Activated CD8-positive, alpha-beta memory T cell treated with anti-CD3 and anti-CD28 coated beads for 36 hours (primary cell): Measurements from ENCODE around the gene MSANTD2. TPM values are rescaled to one million over a fixed set of nuclear protein-coding genes. Genes with fewer than 3 reads are reported as not detected.

Source experiments
- CTCF ChIA-PET: fragments of 350-600 bp; sonication (Branson Sonifier 250); formaldehyde crosslinking; loops from one replicate; lab custom pipeline; 2021; ENCODE audit warnings: antibody characterized with exemption; lab: Charles Lee
- POLR2A ChIA-PET: fragments of 350-600 bp; sonication (Branson Sonifier 250); formaldehyde crosslinking; loops from one replicate; lab custom pipeline; 2021; ENCODE audit warnings: antibody characterized with exemption; lab: Charles Lee
- total RNA-seq, 2 experiments: library from RNA; stranded (reverse); gene quantifications; one replicate each; pipeline ENCODE4 v1.2.3, GENCODE V29; 2021

MSANTD2 gene
- total RNA-seq, 2 experiments from 2014 or later: 9.3 to 12.0 TPM

DNA sequence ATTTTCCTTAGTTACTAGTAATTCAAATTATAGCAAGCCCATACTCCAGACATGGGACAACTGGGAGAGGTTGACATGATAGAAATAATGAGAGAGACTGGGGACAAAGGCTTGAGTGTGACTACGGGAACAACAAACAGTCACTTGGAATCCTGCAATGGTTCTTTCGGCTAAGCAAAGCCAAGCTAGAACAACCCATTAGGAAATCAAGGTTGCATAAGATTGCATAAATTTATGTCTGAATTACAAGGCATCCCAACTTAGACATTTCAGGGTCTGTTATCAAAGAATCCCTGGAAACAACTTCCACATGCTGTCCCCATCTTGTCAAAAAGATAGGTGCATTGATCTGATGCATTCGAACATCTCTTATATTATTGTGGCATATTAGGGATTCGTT, 70.6 kb downstream of the MSANTD2 start:
- POLR2A ChIA-PET: no interaction called here
- CTCF ChIA-PET: no interaction called here

DNA sequence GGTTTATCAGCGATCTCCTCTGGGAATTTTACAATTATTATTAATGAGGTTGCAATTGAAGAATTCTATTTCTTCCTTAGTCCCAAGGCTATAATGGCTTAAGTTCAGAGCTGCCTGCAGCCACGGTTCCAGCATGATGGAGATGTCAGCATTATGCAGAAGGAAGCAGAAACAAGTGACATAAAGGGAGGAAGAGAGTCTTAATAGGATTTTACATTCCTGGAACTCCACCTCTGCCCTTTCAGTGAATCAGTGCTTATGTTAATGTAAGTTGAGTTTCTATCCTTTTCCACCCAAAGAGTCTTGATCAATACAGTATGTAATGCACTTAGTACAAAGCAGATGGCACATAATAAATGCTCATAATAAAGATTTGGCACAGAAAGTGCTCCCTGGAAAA, 72.1 kb downstream of the MSANTD2 start:
- ChIA-PET POLR2A (no interaction called here), CTCF (interaction anchor here (0.5 to 1.0 kb wide), 2 partner anchors 54 to 866 kb away, joined by 3 read pairs; no protein-coding TSS in a partner anchor)

DNA sequence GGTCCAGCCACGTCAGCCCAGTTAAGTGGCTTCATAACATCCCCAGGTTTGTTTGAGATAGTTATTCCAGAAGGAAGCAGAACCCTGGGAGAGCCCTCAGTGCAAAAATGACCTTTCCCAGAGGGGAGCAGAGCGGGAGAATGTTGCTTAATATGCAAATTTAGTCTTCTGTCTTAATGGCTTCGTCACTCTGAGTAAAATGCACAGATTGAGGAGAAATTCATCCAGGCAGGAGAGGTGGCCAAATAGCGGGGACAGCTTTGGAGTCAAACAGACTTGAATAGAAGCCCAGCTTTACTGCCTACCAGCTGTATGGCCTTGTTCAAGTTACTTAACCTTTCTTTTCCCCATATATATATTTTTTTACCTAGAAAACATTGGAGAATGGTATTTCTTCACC, 72.7 kb downstream of the MSANTD2 start:
- ChIA-PET CTCF (interaction anchor here (0.5 kb wide), 1 partner anchor 867 kb away, joined by 3 read pairs; no protein-coding TSS in a partner anchor), POLR2A (no interaction called here)

DNA sequence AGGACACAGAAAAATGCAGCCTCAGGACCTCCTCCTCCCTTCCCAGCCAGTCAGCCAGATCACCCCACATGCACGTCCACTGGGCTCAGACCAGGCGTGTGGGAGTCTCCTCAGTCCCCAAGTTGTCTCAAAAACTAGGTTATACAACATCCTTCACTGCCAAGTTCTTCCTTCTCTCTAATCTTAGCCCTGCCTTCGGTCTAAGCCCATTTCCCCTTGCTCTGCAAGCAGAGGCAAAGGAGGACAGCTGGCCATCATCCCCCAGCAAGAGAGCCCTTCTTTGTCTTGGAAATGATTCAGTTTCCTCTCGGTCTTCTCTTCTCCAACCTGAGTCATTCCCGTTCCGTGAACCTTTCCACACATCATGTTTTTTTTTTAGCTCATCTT, 74.5 kb downstream of the MSANTD2 start:
- CTCF ChIA-PET: no interaction called here
- POLR2A ChIA-PET: no interaction called here

DNA sequence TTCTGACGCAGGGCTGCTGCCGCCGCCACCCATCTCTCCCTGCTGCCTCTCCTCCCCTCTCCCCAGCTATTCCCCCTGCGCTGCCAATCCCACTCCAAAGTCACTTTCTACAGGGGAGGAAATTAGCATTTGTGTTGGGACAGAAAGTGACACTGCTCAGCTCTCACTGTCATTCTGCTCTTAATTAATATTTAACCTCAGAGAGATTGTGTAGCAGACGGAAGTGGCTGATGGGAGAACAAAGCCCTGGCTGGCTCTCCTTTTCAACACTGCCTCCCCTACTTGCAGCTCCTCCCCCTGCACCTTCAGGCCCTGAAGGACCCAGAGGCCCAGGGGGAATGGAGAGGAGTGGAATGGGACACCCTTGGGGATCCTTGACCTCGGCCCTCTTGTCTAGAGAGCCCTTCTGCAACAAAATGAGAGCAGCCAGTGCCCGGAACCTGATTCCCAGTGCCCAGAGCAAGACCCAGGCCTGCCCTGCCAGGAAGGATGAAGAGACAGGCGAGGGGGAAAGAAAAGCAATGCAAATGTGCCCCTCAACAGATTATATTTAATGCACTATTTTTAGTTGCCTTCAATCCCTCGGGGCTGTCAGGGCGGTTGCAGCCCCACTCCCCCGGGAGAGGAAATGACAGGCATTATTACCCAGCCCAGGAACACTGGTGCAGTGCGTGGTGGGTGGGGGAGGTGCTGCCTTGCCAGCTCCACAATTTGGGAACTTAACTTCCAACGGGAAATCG, 75.1 kb downstream of the MSANTD2 start:
- CTCF ChIA-PET: no interaction called here
- POLR2A ChIA-PET: no interaction called here

DNA sequence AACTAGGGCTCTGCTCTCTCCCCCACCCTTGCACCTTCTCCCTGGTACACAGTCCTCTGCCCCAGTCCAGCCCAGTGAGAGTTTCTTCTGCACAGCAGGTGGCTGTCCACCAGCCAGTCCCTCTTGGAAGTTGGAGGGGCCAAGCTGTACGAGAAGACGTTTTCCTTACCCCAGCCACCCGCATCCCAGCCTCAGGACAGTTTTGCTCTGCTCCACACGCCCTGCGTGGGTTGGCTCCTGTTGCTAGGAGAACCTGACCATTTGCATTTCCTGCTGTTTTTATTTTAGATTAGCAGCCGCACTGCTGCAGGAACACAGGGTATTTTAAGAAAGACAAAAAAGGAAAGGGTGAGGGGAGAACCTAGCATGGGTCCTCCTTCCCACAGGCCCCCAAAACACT, 78.0 kb downstream of the MSANTD2 start:
- ChIA-PET POLR2A (no interaction called here), CTCF (no interaction called here)

DNA sequence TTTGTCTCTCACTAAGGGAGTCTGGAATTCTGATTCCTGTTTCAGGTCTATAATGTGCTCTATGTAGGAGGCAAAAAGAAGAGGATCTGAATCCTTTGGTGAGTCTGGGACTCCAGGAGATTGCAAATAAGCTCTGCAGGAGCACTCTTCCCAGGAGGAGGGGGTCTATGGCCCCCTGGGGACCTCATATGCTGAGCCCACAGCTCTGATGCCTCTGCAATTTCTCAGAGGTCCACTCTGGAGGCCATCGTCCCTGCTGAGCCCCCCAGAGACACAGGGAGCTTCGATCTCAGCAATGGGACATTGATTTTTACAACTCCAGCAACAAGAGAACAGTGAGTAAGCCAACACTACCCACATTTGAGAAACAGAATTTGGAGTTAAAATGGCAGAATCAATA, 80.7 kb downstream of the MSANTD2 start:
- CTCF ChIA-PET: interaction anchor here (0.8 kb wide), 1 partner anchor 157 kb away, joined by 3 read pairs; no protein-coding TSS in a partner anchor
- POLR2A ChIA-PET: no interaction called here

DNA sequence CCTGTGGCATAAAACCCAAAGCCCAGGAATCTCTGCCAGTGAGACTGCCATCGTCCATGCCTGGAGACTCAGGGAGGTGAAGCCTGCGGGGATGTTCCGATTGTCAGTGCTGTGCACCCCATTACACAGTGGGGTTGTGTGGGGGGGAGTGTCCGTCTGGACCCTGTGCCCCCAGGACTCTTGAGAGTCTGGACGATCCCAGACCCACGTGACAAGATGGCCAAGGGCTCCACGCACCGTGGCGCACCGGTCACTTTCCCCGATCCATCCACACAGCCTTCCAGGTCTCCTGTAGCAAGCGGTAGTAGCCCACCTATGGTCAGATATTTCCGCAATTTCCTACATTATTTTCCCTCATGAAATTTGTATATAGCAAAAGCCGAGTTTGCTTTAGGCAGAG, 81.4 kb downstream of the MSANTD2 start:
- CTCF ChIA-PET: no interaction called here
- POLR2A ChIA-PET: no interaction called here

DNA sequence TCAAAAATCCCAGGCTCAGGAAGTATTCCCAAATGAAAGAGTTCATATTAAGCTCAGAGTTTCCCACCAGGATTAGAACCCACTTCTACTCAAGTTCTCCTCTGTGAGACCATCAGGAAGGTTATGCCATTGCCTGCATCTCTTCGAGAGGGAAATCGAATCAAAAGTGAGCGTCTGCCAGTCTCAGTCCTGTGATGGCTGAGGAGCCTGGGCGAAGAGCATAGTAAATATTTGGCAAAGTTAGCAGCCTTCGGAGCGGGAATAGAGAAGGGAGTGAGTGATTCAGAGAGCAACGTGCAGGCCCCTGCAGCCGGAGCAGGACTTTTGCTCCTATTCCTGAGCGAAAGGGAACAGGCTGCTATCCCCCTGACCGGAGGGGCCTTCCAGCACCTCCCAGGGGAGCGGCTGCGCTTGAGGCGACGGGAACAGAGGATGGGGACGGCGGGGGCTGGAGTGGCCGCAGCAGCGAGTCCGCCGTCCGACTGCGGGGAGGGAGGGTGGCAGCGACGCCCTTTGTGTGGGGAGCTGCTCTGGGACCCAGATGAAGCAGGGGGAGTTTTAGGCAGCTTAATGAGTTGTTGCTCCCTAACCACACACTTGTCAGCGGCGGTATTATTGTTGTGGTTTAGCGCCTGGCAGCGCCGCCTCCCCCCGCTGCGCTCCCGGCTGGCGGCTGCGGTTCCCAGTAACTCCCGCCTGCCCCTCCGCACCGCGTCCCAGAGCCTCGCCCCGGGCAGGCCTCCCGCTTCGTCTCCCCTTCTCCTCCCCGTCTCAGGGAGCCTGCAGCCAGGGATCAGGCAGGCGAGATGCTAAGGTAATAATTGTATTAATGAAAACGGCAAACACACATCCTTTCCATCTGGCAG, 82.2 kb downstream of the MSANTD2 start:
- POLR2A ChIA-PET: no interaction called here
- CTCF ChIA-PET: no interaction called here

DNA sequence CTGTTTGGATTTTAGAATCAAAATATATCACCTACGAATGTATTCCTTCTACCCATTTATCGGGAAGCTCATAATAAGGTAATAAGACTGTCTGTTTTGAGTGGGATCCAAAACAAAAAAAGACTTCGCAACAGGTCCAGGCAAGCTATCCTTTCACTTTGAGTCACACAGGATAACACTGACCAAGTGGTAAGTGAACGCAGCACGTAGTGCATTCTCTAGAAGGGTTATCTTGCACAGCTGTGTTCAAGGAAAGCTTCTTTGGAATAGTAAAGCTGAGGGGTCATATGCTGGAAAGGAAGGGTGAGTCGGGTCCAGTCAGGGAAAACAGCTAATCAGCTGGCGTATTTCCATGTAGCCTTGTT, 82.8 kb downstream of the MSANTD2 start:
- ChIA-PET POLR2A (no interaction called here), CTCF (no interaction called here)

DNA sequence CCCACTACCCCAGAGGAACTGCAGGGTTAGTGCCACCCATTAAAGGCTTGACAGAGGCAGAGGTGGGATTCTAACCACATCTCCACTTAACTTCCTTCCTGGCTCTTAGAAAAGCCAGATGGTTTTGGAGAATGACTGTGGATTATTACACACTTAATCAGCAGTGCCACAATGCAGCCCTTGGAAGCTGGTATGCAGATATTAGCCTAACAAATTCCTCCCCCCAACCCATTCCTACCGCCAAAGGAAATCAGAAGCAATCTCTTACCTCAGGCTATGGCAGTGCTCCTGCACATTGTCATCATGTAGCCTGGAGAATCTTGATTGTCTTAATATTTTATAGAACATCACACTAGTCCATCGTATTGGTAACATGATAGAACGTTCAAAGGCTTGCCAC, 83.6 kb downstream of the MSANTD2 start:
- POLR2A ChIA-PET: no interaction called here
- CTCF ChIA-PET: interaction anchor here (1.0 kb wide), 1 partner anchor 53 kb away, joined by 3 read pairs; no protein-coding TSS in a partner anchor

Other genes starting within 250 kb of the MSANTD2 start
- not detected for gene OR8A1, start 230.4 kb downstream of the MSANTD2 start, total RNA-seq
- not detected for gene PANX3, start 189.0 kb downstream of the MSANTD2 start, total RNA-seq
- 10 to 100 TPM; 40.6 to 40.7 TPM for gene TBRG1, start 177.5 kb downstream of the MSANTD2 start, total RNA-seq
- gene SIAE, start 126.7 kb downstream of the MSANTD2 start, total RNA-seq: 1 to 10 TPM; 4.8 to 5.4 TPM
- 1 to 10 TPM; 3.8 to 4.3 TPM for gene SPA17, start 126.5 kb downstream of the MSANTD2 start, total RNA-seq
- gene NRGN, start 60.5 kb downstream of the MSANTD2 start, total RNA-seq: 1 to 10 TPM; 6.4 to 6.7 TPM
- under 1 TPM in 1 of 2 experiments, not detected in 1; 0.25 TPM for gene VSIG2, start 48.2 kb downstream of the MSANTD2 start, total RNA-seq
- under 1 TPM; 0.94 to 0.95 TPM for gene ESAM, start 38.1 kb downstream of the MSANTD2 start, total RNA-seq
- gene ROBO3, start 65.0 kb upstream of the MSANTD2 start, total RNA-seq: 10 to 100 TPM; 10.3 to 11.8 TPM
- gene ROBO4, start 97.5 kb upstream of the MSANTD2 start, total RNA-seq: not detected
- not detected for gene HEPN1, start 118.8 kb upstream of the MSANTD2 start, total RNA-seq
- not detected for gene HEPACAM, start 135.6 kb upstream of the MSANTD2 start, total RNA-seq
- 1 to 10 TPM; 3.8 TPM for gene CCDC15, start 153.8 kb upstream of the MSANTD2 start, total RNA-seq